Body of pancreas (tissue), 4 donors: ENCODE measurements around the gene DLG2. TPM values are rescaled to one million over a fixed set of nuclear protein-coding genes. Genes with fewer than 3 reads are reported as not detected.

ENCODE experiments used
- ATAC-seq: fragments of 150-250 bp; one replicate; pipeline ENCODE4 v1.9.1; 2016
- DNase-seq, 4 donors: peaks; one replicate each; pipeline ENCODE4 v3.0.0-alpha.2; 2019
- H3K27ac ChIP-seq, 4 donors: fragments of 200-600 bp; sonication (generic); 1 replicate in 3 of 4; 2 replicates in 1 of 4; pipeline versions ENCODE4 v1.5.1 to v1.6.1; 2016 to 2019; ENCODE audit warnings: mild to moderate bottlenecking in 1 of 4, mixed read lengths in 1 of 4, moderate library complexity in 1 of 4
- H3K27me3 ChIP-seq, 2 donors: fragments of 200-600 bp; sonication (generic); one replicate each; pipeline ENCODE4 v1.6.0; 2016; ENCODE audit warnings: mild to moderate bottlenecking in 1 of 2
- H3K36me3 ChIP-seq, 2 donors: fragments of 200-600 bp; sonication (generic); replicated peaks in 1 of 2; 2 replicates each; pipeline ENCODE4 v1.5.1; 2016; ENCODE audit warnings: low read depth in 2 of 2; ENCODE audit not compliant: insufficient read depth in 1 of 2
- H3K4me1 ChIP-seq: fragments of 200-600 bp; sonication (generic); one replicate; pipeline ENCODE4 v1.6.0; 2016
- H3K4me3 ChIP-seq, 2 donors: fragments of 200-600 bp; sonication (generic); 1 replicate in 1 of 2; 2 replicates in 1 of 2; pipeline ENCODE4 v1.5.1; 2016 to 2019
- H3K9me3 ChIP-seq, 3 donors: fragments of 200-600 bp; sonication (generic); 1 replicate in 2 of 3; 2 replicates in 1 of 3; pipeline ENCODE4 v1.5.1; 2016
- CTCF ChIP-seq, 7 experiments: fragments of 450-650 bp in 4 of 7; fragments of 200-600 bp in 3 of 7; sonication (generic) in 3 of 7; IDR thresholded peaks; one replicate each; pipeline ENCODE4 v1.5.1; 2016 to 2019; ENCODE audit warnings: antibody characterized with exemption in 7 of 7
- POLR2A ChIP-seq, 3 donors: fragments of 450-650 bp; IDR thresholded peaks; one replicate each; pipeline ENCODE4 v1.6.1; 2016; ENCODE audit warnings: antibody characterized with exemption in 3 of 3, mild to moderate bottlenecking in 2 of 3
- WGBS, 2 donors: methylation state at CpG; one replicate each; pipeline ENCODE4 v1.1.5; 2017; 5-methylcytosine and 5-hydroxymethylcytosine counted together
- intact Hi-C: fragments of 100-400 bp; cut with DNase I; formaldehyde crosslinking; loops from one replicate; pipeline ENCODE4 v1.15.1; 2023
- total RNA-seq, 2 donors: library from RNA; depleted of rRNA; stranded (reverse); fragments of >200 nt; gene quantifications; one replicate each; pipeline ENCODE4 v1.1.0, GENCODE V29; 2016

The DLG2 gene
- total RNA-seq, 2 donors from 2014 or later: 6.0 to 13.2 TPM

DNA sequence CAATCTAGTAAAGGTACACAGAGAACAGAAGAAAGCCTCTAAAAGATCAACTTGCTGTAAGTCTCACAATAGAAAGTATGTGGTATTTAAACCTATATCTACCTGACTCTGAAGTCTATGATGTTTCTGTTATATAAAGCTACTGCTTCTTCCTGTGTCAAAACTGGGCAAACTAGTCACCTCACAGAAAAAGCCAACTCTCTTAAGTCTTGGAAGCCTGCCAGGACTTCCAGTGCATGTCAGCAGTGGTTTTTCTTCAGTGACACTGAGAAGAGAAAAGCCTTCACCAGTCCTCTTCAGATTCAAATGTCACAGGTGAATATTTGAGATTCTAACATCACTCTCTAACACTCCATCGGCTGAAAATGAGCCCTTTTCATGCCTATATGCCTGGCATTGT is 808.0 kb downstream of the DLG2 start:
- no peak overlapping the region for H3K4me3 ChIP-seq
- H3K4me1 ChIP-seq: no peaks in the 10 kb centered on the region
- DNase-seq: no peak
- H3K9me3 ChIP-seq: no peaks in the 10 kb centered on the region
- intact Hi-C loops: no loop called here
- no peaks in the 10 kb centered on the region for H3K27me3 ChIP-seq
- H3K27ac ChIP-seq: no peak overlapping the region
- TF ChIP-seq POLR2A (IDR thresholded peaks at IDR 0.05) (no peak), CTCF (IDR thresholded peaks at IDR 0.05) (no peak)
- WGBS, 2 donors: 60 to 72% methylated on average over 1 of the region's 1 CpG
- ATAC-seq: no peak
- H3K36me3 ChIP-seq: no peaks in the 10 kb centered on the region

GRCh38 chr11:84817998-84818397 is 809.1 kb downstream of the DLG2 start:
- Histone ChIP-seq H3K27ac (no peak overlapping the region), H3K4me3 (no peak overlapping the region), H3K36me3 (no peaks in the 10 kb centered on the region), H3K27me3 (no peaks in the 10 kb centered on the region), H3K4me1 (no peaks in the 10 kb centered on the region), H3K9me3 (no peaks in the 10 kb centered on the region)
- intact Hi-C loops: no loop called here
- WGBS, 2 donors: 42 to 51% methylated on average over 3 of the region's 3 CpGs
- no peak for TF ChIP-seq POLR2A (IDR thresholded peaks at IDR 0.05)
- TF ChIP-seq CTCF (IDR thresholded peaks at IDR 0.05): no peak
- no peak for DNase-seq
- no peak for ATAC-seq

GRCh38 chr11:84812471-84812969 is 814.6 kb downstream of the DLG2 start:
- H3K9me3 ChIP-seq: no peaks in the 10 kb centered on the region
- DNase-seq (no peak), ATAC-seq (no peak)
- intact Hi-C loops: no loop called here
- no peak for TF ChIP-seq CTCF (IDR thresholded peaks at IDR 0.05)
- TF ChIP-seq POLR2A (IDR thresholded peaks at IDR 0.05): no peak
- no peaks in the 10 kb centered on the region for H3K36me3 ChIP-seq
- H3K4me1 ChIP-seq: no peaks in the 10 kb centered on the region
- H3K27me3 ChIP-seq: no peaks in the 10 kb centered on the region
- no peak overlapping the region for H3K27ac ChIP-seq
- WGBS, 2 donors: 56 to 69% methylated on average over 3 of the region's 3 CpGs
- H3K4me3 ChIP-seq: no peak overlapping the region

GRCh38 chr11:84806354-84806753 is 820.8 kb downstream of the DLG2 start:
- no peaks in the 10 kb centered on the region for H3K9me3 ChIP-seq

More at GRCh38 chr11:84806354-84806753, 820.8 kb downstream of the DLG2 start:
- Histone ChIP-seq H3K4me3 (no peak overlapping the region), H3K36me3 (no peaks in the 10 kb centered on the region), H3K4me1 (no peaks in the 10 kb centered on the region), H3K27me3 (no peaks in the 10 kb centered on the region), H3K27ac (no peak overlapping the region)
- WGBS, 2 donors: 85 to 87% methylated on average over 2 of the region's 2 CpGs
- TF ChIP-seq POLR2A (IDR thresholded peaks at IDR 0.05) (no peak), CTCF (IDR thresholded peaks at IDR 0.05) (no peak)
- ATAC-seq (no peak), DNase-seq (no peak)
- intact Hi-C loops: no loop called here
